NCI-H2171 treated with DMSO at 0.1 percent for 48 hours (cell line): ENCODE measurements around the gene CCDC9B.

Source experiments
- DNase-seq: peaks from one replicate; lab custom pipeline; 2025; lab: John Stamatoyannopoulos, UW

The CCDC9B gene

GRCh38 chr15:40345225-40345866 lies 4.6 kb upstream of the CCDC9B start:
- DNase-seq: no peak

- DNase-seq: peak; percentile 69
Measured at GRCh38 chr15:40344631-40345120, 3.9 kb upstream of the CCDC9B start.

- no peak for DNase-seq
Measured at GRCh38 chr15:40344217-40344616, 3.5 kb upstream of the CCDC9B start.

GRCh38 chr15:40343512-40343911 lies 2.8 kb upstream of the CCDC9B start:
- no peak for DNase-seq

GRCh38 chr15:40342416-40343320 lies 1.9 kb upstream of the CCDC9B start:
- DNase-seq: no peak

- DNase-seq: peak; percentile 77
Measured at GRCh38 chr15:40340038-40340739, 550 bp downstream of the CCDC9B start.

GRCh38 chr15:40339621-40339945 lies 1.2 kb downstream of the CCDC9B start:
- no peak for DNase-seq

- DNase-seq: no peak
Measured at GRCh38 chr15:40338921-40339620, 1.7 kb downstream of the CCDC9B start.

GRCh38 chr15:40338041-40338657 lies 2.6 kb downstream of the CCDC9B start:
- DNase-seq: peak; percentile 68

GRCh38 chr15:40337597-40337996 lies 3.1 kb downstream of the CCDC9B start:
- DNase-seq: no peak

GRCh38 chr15:40336744-40337122 lies 4.0 kb downstream of the CCDC9B start:
- DNase-seq: no peak

- peak; percentile 97 for DNase-seq
Measured at GRCh38 chr15:40335938-40336743, 4.6 kb downstream of the CCDC9B start.

GRCh38 chr15:40334941-40335795 lies 5.6 kb downstream of the CCDC9B start:
- no peak for DNase-seq

GRCh38 chr15:40334541-40334940 lies 6.2 kb downstream of the CCDC9B start:
- DNase-seq: no peak

GRCh38 chr15:40333922-40334492 lies 6.7 kb downstream of the CCDC9B start:
- DNase-seq: peak; percentile 92

GRCh38 chr15:40332113-40332781 lies 8.5 kb downstream of the CCDC9B start:
- no peak for DNase-seq

GRCh38 chr15:40331637-40332036 lies 9.1 kb downstream of the CCDC9B start:
- no peak for DNase-seq

GRCh38 chr15:40331026-40331425 lies 9.7 kb downstream of the CCDC9B start:
- DNase-seq: no peak

- DNase-seq: peak; percentile 31
Measured at GRCh38 chr15:40330368-40330836, 10.3 kb downstream of the CCDC9B start.
